T-helper 1 cell (primary cell): ENCODE results near the gene ADAP1.

Experiments used
- DNase-seq, 5 donors: peaks; one replicate each; pipeline ENCODE4 v3.0.0-alpha.2; 2012 to 2020

ADAP1 gene

GRCh38 chr7:856444-857095 lies 97.9 kb downstream of the ADAP1 start:
- DNase-seq: no peak

GRCh38 chr7:855686-856369 lies 98.7 kb downstream of the ADAP1 start:
- no peak for DNase-seq

GRCh38 chr7:854118-854775 lies 100.2 kb downstream of the ADAP1 start:
- DNase-seq: no peak

- no peak for DNase-seq
Observed at GRCh38 chr7:853366-854117, 100.9 kb downstream of the ADAP1 start.

- no peak for DNase-seq
Observed at GRCh38 chr7:851204-851603, 103.3 kb downstream of the ADAP1 start.

GRCh38 chr7:849781-850180 lies 104.7 kb downstream of the ADAP1 start:
- DNase-seq: no peak

- DNase-seq: no peak
Observed at GRCh38 chr7:849145-849544, 105.3 kb downstream of the ADAP1 start.
